ENCODE data around the gene GOT1. TPM values are rescaled to one million over a fixed set of nuclear protein-coding genes. Genes with fewer than 3 reads are reported as not detected.

The GOT1 gene
- total RNA-seq, 1 experiment from 2014 or later = 37.7 TPM

DNA sequence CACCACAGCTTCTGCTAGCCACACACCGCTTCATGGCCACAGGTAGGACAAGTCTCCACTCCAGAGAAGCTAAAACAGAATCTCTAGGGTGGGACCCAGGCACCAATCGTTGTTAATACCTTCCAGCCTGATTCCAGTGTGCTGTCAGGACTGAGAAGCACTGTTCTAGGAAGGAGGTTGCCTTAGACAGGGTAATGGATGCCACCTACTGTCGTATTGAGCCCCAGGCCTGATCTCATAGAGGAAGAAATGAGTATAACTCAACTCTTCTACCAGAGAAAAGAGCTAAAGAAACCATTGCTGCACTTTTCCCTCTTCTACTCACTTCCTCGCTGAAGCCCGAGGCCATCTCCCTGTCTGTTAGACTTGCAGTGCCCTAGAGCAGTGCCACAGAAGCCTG, 69.5 kb downstream of the GOT1 start:
- DNase-seq (ENCODE audit: low read depth) = no peak

DNA sequence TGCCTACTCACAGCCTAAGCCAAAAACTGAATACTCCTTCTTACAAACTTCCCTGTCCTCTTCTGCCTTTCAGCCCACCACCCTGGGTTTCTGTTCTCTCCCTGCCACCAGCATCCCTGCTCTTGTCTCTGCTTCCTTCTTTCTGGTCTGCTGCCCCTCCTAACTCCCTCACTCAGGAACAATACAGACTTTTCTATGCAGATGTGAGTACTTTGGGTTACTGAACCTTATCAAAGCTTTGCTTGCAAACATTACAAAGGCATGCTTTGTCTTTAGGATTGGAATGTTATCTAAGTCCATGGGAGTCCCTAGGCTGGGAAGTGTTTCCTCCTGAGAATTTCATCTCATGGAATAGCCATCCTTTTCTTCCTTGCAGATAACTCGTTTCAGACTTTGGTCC, 72.3 kb downstream of the GOT1 start:
- no peak for DNase-seq (ENCODE audit: low read depth)

DNA sequence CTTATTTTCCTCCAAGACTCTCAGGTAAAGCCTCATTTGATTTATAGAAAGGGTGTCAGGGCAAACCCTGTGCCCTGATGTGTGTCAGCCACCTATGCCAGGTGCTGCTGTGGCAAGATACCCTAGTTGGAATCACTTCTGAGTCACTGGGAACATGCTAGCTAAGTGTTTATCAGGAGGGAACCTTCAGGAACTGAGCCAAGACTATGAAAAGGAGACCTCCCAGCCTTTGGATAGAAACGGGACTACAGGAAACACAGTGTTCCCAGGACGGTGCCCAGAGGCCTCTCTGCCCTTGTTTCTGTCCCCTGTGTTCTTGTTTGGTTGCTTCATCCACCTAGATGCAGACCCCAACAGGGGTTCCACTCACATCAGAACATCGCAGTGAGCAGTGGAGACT, 72.7 kb downstream of the GOT1 start:
- DNase-seq (ENCODE audit: low read depth) = no peak

DNA sequence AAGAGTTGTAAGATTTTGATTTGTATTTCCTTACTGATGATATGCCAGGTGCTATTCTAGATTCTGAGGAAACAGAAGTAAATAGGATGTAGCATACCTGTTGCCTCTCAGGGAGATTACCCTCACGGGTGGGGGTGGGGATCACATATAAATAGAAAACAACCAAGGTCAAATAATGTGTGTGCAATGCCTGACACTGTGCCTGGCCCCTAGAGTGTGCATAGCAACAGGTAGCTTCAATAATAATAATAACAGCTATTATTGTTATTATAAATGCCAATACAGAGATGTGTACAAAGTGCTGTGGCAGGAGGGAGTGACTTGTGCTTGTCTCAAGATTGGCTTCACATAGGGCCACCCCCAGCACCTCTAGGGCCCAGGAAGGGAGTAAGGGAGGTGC, 77.2 kb downstream of the GOT1 start:
- no peak for DNase-seq (ENCODE audit: low read depth)

DNA sequence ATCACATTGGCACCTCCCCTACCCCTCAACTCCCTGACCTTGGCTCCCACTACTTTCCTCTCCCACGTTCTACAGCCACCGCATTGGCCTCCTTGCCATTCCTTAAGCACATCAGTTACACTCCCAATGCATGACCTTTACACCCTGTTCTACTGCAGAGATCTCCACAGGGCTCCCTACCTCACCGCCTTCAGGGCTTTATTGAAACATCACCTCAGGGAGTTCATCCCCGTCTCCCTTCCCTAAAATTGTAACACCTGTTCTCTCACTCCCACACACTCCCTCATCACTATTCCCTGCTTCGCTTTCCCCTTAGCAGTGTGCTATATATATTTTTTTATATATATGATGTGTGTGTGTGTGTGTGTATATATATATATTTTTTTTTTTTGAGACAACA, 82.8 kb downstream of the GOT1 start:
- DNase-seq (ENCODE audit: low read depth) = no peak

Other genes with a start within 250 kb of the GOT1 start
- 0.06 and 0.54 TPM in 2 replicates for gene HPSE2, start 194.8 kb downstream of the GOT1 start, total RNA-seq (2014; rRNA removed; shearing (Covaris generic))
- gene CNNM1, start 101.3 kb downstream of the GOT1 start, total RNA-seq (2014; rRNA removed; shearing (Covaris generic)) = 3.0 and 4.5 TPM in 2 replicates
- gene NKX2-3, start 102.3 kb upstream of the GOT1 start, total RNA-seq (2014; rRNA removed; shearing (Covaris generic)) = 0.17 TPM in 1 of 2 replicates, not detected in the other
- 9.2 and 9.7 TPM in 2 replicates for gene SLC25A28, start 189.8 kb upstream of the GOT1 start, total RNA-seq (2014; rRNA removed; shearing (Covaris generic))
- 7.3 and 7.5 TPM in 2 replicates for gene ENTPD7, start 228.9 kb upstream of the GOT1 start, total RNA-seq (2014; rRNA removed; shearing (Covaris generic))